ENCODE results near the gene LYPD5.
A peak's percentile ranks its signal among the peaks of the same experiment; 100 is the strongest.

- TF ChIP-seq CTCF (IDR thresholded peaks at IDR 0.05 in 8 of 11, conservative IDR thresholded peaks at IDR 0.05 in 3 of 11) (no peak), POLR2AphosphoS5 (IDR thresholded peaks at IDR 0.05) (peak; percentile 90 to 96 (median 93))
Observed at GRCh38 chr19:43780706-43781525, 21.3 kb downstream of the LYPD5 start, which contains the start of gene KCNN4.

Measured in spleen (tissue), 7 donors.